Neural cell (in vitro differentiated cells): ENCODE results near the gene TSSK3. TPM values are rescaled to one million over a fixed set of nuclear protein-coding genes. Genes with fewer than 3 reads are reported as not detected.

Experiments
- H2AFZ ChIP-seq: fragments of 200-600, 300-800 bp; sonication (generic), shearing (Covaris generic); 2 replicates; pipeline ENCODE4 v1.6.0; 2014; ENCODE audit warnings: low read depth, mild to moderate bottlenecking, antibody characterized with exemption, low read length, moderate library complexity
- H3F3A ChIP-seq: fragments of 200-600 bp; shearing (Covaris generic); 2 replicates; pipeline ENCODE4 v1.6.1; 2016; ENCODE audit warnings: mild to moderate bottlenecking, moderate library complexity, mixed read lengths, antibody characterized with exemption, low read length; ENCODE audit not compliant: insufficient read depth, poor library complexity, severe bottlenecking
- H3K27ac ChIP-seq: fragments of 200-600, 300-800 bp; sonication (generic), shearing (Covaris generic); 2 replicates; pipeline ENCODE4 v1.5.1; 2014; ENCODE audit warnings: mild to moderate bottlenecking, low read length, moderate library complexity
- H3K27me3 ChIP-seq: fragments of 300-800, 200-600 bp; sonication (generic), shearing (Covaris generic); 2 replicates; pipeline ENCODE4 v1.6.0; 2014; ENCODE audit warnings: mild to moderate bottlenecking, low read depth, low read length, moderate library complexity; ENCODE audit not compliant: insufficient read depth
- H3K36me3 ChIP-seq: fragments of 300-800, 200-600 bp; sonication (generic), shearing (Covaris generic); 2 replicates; pipeline ENCODE4 v1.5.1; 2014; ENCODE audit warnings: mild to moderate bottlenecking, antibody characterized with exemption, low read length, moderate library complexity; ENCODE audit not compliant: insufficient read depth
- H3K4me2 ChIP-seq: fragments of 300-800, 200-600 bp; sonication (generic), shearing (Covaris generic); 2 replicates; pipeline ENCODE4 v1.6.0; 2014; ENCODE audit warnings: mild to moderate bottlenecking, low read length
- H3K4me3 ChIP-seq: fragments of 300-800, 200-600 bp; sonication (generic), shearing (Covaris generic); 2 replicates; pipeline ENCODE4 v1.5.1; 2014; ENCODE audit warnings: mild to moderate bottlenecking, low read length, moderate library complexity
- H3K79me2 ChIP-seq: fragments of 200-600 bp; shearing (Covaris generic); replicated peaks from 2 replicates; pipeline ENCODE4 v1.6.0; 2014; ENCODE audit warnings: mild to moderate bottlenecking, low read length, moderate library complexity; ENCODE audit not compliant: insufficient read depth
- H3K9ac ChIP-seq: fragments of 300-800, 200-600 bp; sonication (generic), shearing (Covaris generic); 2 replicates; pipeline ENCODE4 v1.6.1; 2016; ENCODE audit warnings: mild to moderate bottlenecking, low read length, mixed read lengths
- H3K9me2 ChIP-seq: fragments of 200-600 bp; shearing (Covaris generic); 2 replicates; pipeline ENCODE4 v1.6.1; 2016; ENCODE audit warnings: mild to moderate bottlenecking, low read length, mixed read lengths; ENCODE audit not compliant: insufficient read depth
- H3K9me3 ChIP-seq: fragments of 200-600, 300-800 bp; sonication (generic), shearing (Covaris generic); 2 replicates; pipeline ENCODE4 v1.6.1; 2016; ENCODE audit warnings: mild to moderate bottlenecking, mixed run types, low read length, moderate library complexity, mixed read lengths
- H4K20me1 ChIP-seq: fragments of 200-600 bp; shearing (Covaris generic); 2 replicates; pipeline ENCODE4 v1.6.1; 2016; ENCODE audit warnings: mild to moderate bottlenecking, mixed run types; ENCODE audit not compliant: insufficient read depth
- CTCF ChIP-seq: fragments of 450-650 bp; IDR thresholded peaks from 2 replicates; pipeline ENCODE4 v1.5.1; 2014; ENCODE audit warnings: antibody characterized with exemption, mild to moderate bottlenecking, moderate library complexity; ENCODE audit not compliant: poor library complexity, severe bottlenecking
- EP300 ChIP-seq: fragments of 450-650 bp; conservative IDR thresholded peaks from 2 replicates; pipeline ENCODE4 v1.6.1; 2014; ENCODE audit warnings: antibody characterized with exemption, mild to moderate bottlenecking, moderate library complexity; ENCODE audit not compliant: poor library complexity, severe bottlenecking
- EZH2 ChIP-seq: fragments of 200-600, 300-800 bp; shearing (Covaris generic), sonication (generic); IDR thresholded peaks from 2 replicates; pipeline ENCODE4 v1.6.1; 2014; ENCODE audit warnings: antibody characterized with exemption, low read length, borderline replicate concordance, mild to moderate bottlenecking; ENCODE audit not compliant: insufficient read depth, poor library complexity, severe bottlenecking
- MXI1 ChIP-seq: fragments of 450-650 bp; conservative IDR thresholded peaks from 2 replicates; pipeline ENCODE4 v1.6.1; 2014; ENCODE audit warnings: antibody characterized with exemption, mild to moderate bottlenecking; ENCODE audit not compliant: poor library complexity, severe bottlenecking
- POLR2AphosphoS5 ChIP-seq: IDR thresholded peaks from 2 replicates; pipeline ENCODE4 v1.6.1; 2012
- RAD21 ChIP-seq: fragments of 450-650 bp; conservative IDR thresholded peaks from 2 replicates; pipeline ENCODE4 v1.6.1; 2014; ENCODE audit warnings: antibody characterized with exemption, mild to moderate bottlenecking, moderate library complexity
- REST ChIP-seq: IDR thresholded peaks from 2 replicates; pipeline ENCODE4 v1.6.1; 2012; ENCODE audit warnings: borderline replicate concordance
- SMC3 ChIP-seq: fragments of 450-650 bp; conservative IDR thresholded peaks from 2 replicates; pipeline ENCODE4 v1.6.1; 2014; ENCODE audit warnings: antibody characterized with exemption, mild to moderate bottlenecking, moderate library complexity; ENCODE audit not compliant: poor library complexity
- TAF1 ChIP-seq: IDR thresholded peaks from 2 replicates; pipeline ENCODE4 v1.6.1; 2012; ENCODE audit warnings: low read depth
- polyA plus RNA-seq: library from polyadenylated mRNA; depleted of rRNA; stranded (reverse); fragments of >200 nt; gene quantifications from 2 replicates; pipeline ENCODE4 v1.2.3, GENCODE V29; 2014

TSSK3 gene
- polyA plus RNA-seq, 1 donor from 2014 or later = not detected

- no peak for TF ChIP-seq CTCF
- no peak for TF ChIP-seq REST
- TF ChIP-seq EP300 = no peak
- no peak for TF ChIP-seq SMC3
- no peak for TF ChIP-seq MXI1
- no peak for TF ChIP-seq EZH2
- H3K4me3 ChIP-seq = no peak overlapping the region
- H2AFZ ChIP-seq = no peak overlapping the region
- H3K9me2 ChIP-seq = no peaks in the 10 kb centered on the region
- H3K4me2 ChIP-seq = no peak overlapping the region
- H4K20me1 ChIP-seq = no peaks in the 10 kb centered on the region
- no peaks in the 10 kb centered on the region for H3K27me3 ChIP-seq
- no peaks in the 10 kb centered on the region for H3F3A ChIP-seq
- no peaks in the 10 kb centered on the region for H3K79me2 ChIP-seq
- no peaks in the 10 kb centered on the region for H3K36me3 ChIP-seq
- no peak overlapping the region for H3K9ac ChIP-seq
- no peak overlapping the region for H3K27ac ChIP-seq
- no peaks in the 10 kb centered on the region for H3K9me3 ChIP-seq
These were observed 19.6 kb upstream of the TSSK3 start for GRCh38 chr1:32342704-32343103.

- no peak for TF ChIP-seq EZH2
- TF ChIP-seq EP300 = no peak
- no peak for TF ChIP-seq SMC3
- no peak for TF ChIP-seq MXI1
- TF ChIP-seq POLR2AphosphoS5 = no peak
- no peak overlapping the region for H3K27ac ChIP-seq
These were observed 17.0 kb upstream of the TSSK3 start for GRCh38 chr1:32345289-32345827.

GRCh38 chr1:32346532-32347157 is 15.7 kb upstream of the TSSK3 start:
- H3K9ac ChIP-seq = no peak overlapping the region
- H3K27me3 ChIP-seq = no peaks in the 10 kb centered on the region
- H4K20me1 ChIP-seq = no peaks in the 10 kb centered on the region
- H3K79me2 ChIP-seq = no peaks in the 10 kb centered on the region
- no peak overlapping the region for H3K4me2 ChIP-seq
- no peak overlapping the region for H3K4me3 ChIP-seq
- no peaks in the 10 kb centered on the region for H3K9me3 ChIP-seq
- no peak overlapping the region for H2AFZ ChIP-seq
- H3K36me3 ChIP-seq = no peaks in the 10 kb centered on the region
- H3K9me2 ChIP-seq = no peaks in the 10 kb centered on the region
- no peak overlapping the region for H3K27ac ChIP-seq
- TF ChIP-seq MXI1 (no peak), REST (no peak), CTCF (no peak), RAD21 (no peak), SMC3 (no peak), TAF1 (no peak)
- no peaks in the 10 kb centered on the region for H3F3A ChIP-seq

More at GRCh38 chr1:32345289-32345827, 17.0 kb upstream of the TSSK3 start:
- Histone ChIP-seq H3K9me2 (no peaks in the 10 kb centered on the region), H3K9ac (no peak overlapping the region), H3K79me2 (no peaks in the 10 kb centered on the region), H3K9me3 (no peaks in the 10 kb centered on the region), H2AFZ (no peak overlapping the region), H3K4me2 (no peak overlapping the region), H4K20me1 (no peaks in the 10 kb centered on the region), H3K4me3 (no peak overlapping the region), H3K36me3 (no peaks in the 10 kb centered on the region), H3F3A (no peaks in the 10 kb centered on the region), H3K27me3 (no peaks in the 10 kb centered on the region)
